HepG2 (cell line): ENCODE results near the gene DLEC1. TPM values are rescaled to one million over a fixed set of nuclear protein-coding genes. Genes with fewer than 3 reads are reported as not detected.
A peak's percentile ranks its signal among the peaks of the same experiment; 100 is the strongest.

Experiments
- ATAD3A ChIP-seq: sonication (generic); formaldehyde crosslinking; IDR thresholded peaks from 2 replicates; pipeline ENCODE4 v1.4.0; 2020; ENCODE audit warnings: missing genetic modification reagents
- CHCHD3 ChIP-seq: sonication (generic); formaldehyde crosslinking; IDR thresholded peaks from 2 replicates; pipeline ENCODE4 v1.8.0; 2022; ENCODE audit warnings: mild to moderate bottlenecking, missing genetic modification reagents, moderate library complexity
- GTF2F1 ChIP-seq: fragments of 150-350 bp; IDR thresholded peaks from 2 replicates; pipeline ENCODE4 v1.6.1; 2014; ENCODE audit warnings: low read length
- RFX5 ChIP-seq: IDR thresholded peaks from 2 replicates; pipeline ENCODE4 v1.6.1; 2011; ENCODE audit warnings: low read depth, low read length, improper control_type of control experiment
- ZBTB8A ChIP-seq: sonication (generic); formaldehyde crosslinking; IDR thresholded peaks from 2 replicates; pipeline ENCODE4 v1.4.0; 2020; ENCODE audit warnings: mild to moderate bottlenecking, low read depth, missing genetic modification reagents, borderline replicate concordance
- polyA plus RNA-seq, 8 experiments: library from polyadenylated mRNA; depleted of rRNA in 3 of 8; stranded (reverse) in 7 of 8; unstranded in 1 of 8; fragments of >200 nt; fragmentation: Illumina TruSeq in 4 of 8; extraction: Trizol in 4 of 8; gene quantifications; 2 replicates each; pipeline versions ENCODE4 v1.2.1 to v1.2.3, GENCODE V29; 2011 to 2016; ENCODE audit warnings: low read depth in 4 of 8, missing spikeins in 1 of 8, mixed read lengths in 1 of 8; ENCODE audit not compliant: insufficient read depth in 1 of 8
- total RNA-seq, 5 experiments: library from RNA; depleted of rRNA; stranded (reverse); fragments of >200 nt; fragmentation: Illumina TruSeq; extraction: Trizol; gene quantifications; 2 replicates each; pipeline ENCODE4 v1.2.3, GENCODE V29; 2016; ENCODE audit warnings: low read depth in 1 of 5
- TF ChIP-seq, protein P1 (sequence below): sonication (generic); formaldehyde crosslinking; IDR thresholded peaks from one replicate; pipeline ENCODE4 v1.5.1; 2020; ENCODE audit warnings: mild to moderate bottlenecking, missing genetic modification reagents; ENCODE audit errors: not compliant biosample characterization
- TF ChIP-seq, protein P2 (sequence below): sonication (generic); formaldehyde crosslinking; IDR thresholded peaks from 2 replicates; pipeline ENCODE4 v1.5.1; 2020; ENCODE audit warnings: mild to moderate bottlenecking, missing genetic modification reagents, borderline replicate concordance
- TF ChIP-seq, protein P3 (sequence below): IDR thresholded peaks from 2 replicates; pipeline ENCODE4 v1.6.1; 2012; ENCODE audit warnings: low read length, improper control_type of control experiment
- TF ChIP-seq, protein P4 (sequence below): IDR thresholded peaks from 2 replicates; pipeline ENCODE4 v1.6.1; 2016

The DLEC1 gene
- total and polyA plus RNA-seq, 2 of the 13 experiments (the other 11 are each of a cell fraction or from before 2014, with no cell fraction given) = 0.09 TPM; not detected in 1

DNA sequence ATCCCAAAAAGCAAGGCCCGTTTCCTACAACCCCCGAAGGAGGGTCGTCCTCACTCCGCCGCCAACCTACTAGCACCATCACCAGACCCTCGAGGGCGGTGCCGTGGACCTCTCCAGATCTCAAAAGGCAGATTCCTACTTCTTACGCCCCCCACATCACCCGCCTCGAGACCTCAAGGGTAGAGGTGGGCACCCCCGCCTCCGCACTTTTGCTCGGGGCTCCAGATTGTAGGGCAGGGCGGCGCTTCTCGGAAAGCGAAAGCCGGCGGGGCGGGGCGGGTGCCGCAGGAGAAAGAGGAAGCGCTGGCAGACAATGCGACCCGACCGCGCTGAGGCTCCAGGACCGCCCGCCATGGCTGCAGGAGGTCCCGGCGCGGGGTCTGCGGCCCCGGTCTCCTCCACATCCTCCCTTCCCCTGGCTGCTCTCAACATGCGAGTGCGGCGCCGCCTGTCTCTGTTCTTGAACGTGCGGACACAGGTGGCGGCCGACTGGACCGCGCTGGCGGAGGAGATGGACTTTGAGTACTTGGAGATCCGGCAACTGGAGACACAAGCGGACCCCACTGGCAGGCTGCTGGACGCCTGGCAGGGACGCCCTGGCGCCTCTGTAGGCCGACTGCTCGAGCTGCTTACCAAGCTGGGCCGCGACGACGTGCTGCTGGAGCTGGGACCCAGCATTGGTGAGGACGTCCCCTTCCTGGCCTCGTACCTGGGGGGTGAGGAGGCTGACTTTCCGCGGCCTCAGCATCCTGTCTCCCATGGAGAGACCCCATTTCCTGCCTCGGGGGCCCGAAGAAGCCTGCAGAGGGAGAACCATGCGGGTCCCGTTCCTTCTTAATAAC, 99.6 kb downstream of the DLEC1 start, which contains the start of gene MYD88 (continued):
- TF ChIP-seq, protein P1, sequence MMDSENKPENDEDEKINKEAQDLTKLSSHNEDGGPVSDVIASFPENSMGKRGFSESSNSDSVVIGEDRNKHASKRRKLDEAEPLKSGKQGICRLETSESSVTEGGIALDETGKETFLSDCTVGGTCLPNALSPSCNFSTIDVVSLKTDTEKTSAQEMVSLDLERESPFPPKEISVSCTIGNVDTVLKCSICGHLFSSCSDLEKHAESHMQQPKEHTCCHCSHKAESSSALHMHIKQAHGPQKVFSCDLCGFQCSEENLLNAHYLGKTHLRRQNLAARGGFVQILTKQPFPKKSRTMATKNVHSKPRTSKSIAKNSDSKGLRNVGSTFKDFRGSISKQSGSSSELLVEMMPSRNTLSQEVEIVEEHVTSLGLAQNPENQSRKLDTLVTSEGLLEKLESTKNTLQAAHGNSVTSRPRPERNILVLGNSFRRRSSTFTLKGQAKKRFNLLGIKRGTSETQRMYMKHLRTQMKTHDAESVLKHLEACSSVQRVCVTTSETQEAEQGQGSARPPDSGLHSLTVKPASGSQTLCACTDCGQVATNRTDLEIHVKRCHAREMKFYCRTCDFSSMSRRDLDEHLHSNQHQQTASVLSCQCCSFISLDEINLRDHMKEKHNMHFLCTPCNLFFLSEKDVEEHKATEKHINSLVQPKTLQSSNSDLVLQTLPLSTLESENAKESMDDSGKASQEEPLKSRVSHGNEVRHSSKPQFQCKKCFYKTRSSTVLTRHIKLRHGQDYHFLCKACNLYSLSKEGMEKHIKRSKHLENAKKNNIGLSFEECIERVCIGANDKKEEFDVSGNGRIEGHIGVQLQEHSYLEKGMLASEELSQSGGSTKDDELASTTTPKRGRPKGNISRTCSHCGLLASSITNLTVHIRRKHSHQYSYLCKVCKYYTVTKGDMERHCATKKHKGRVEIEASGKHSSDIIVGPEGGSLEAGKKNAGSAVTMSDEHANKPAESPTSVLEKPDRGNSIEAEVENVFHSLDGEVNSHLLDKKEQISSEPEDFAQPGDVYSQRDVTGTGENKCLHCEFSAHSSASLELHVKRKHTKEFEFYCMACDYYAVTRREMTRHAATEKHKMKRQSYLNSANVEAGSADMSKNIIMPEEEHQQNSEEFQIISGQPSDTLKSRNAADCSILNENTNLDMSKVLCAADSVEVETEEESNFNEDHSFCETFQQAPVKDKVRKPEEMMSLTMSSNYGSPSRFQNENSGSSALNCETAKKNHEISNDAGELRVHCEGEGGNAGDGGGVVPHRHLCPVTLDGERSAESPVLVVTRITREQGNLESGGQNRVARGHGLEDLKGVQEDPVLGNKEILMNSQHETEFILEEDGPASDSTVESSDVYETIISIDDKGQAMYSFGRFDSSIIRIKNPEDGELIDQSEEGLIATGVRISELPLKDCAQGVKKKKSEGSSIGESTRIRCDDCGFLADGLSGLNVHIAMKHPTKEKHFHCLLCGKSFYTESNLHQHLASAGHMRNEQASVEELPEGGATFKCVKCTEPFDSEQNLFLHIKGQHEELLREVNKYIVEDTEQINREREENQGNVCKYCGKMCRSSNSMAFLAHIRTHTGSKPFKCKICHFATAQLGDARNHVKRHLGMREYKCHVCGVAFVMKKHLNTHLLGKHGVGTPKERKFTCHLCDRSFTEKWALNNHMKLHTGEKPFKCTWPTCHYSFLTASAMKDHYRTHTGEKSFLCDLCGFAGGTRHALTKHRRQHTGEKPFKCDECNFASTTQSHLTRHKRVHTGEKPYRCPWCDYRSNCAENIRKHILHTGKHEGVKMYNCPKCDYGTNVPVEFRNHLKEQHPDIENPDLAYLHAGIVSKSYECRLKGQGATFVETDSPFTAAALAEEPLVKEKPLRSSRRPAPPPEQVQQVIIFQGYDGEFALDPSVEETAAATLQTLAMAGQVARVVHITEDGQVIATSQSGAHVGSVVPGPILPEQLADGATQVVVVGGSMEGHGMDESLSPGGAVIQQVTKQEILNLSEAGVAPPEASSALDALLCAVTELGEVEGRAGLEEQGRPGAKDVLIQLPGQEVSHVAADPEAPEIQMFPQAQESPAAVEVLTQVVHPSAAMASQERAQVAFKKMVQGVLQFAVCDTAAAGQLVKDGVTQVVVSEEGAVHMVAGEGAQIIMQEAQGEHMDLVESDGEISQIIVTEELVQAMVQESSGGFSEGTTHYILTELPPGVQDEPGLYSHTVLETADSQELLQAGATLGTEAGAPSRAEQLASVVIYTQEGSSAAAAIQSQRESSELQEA (CRISPR knock-in tag) = no peak
- TF ChIP-seq, protein P2, sequence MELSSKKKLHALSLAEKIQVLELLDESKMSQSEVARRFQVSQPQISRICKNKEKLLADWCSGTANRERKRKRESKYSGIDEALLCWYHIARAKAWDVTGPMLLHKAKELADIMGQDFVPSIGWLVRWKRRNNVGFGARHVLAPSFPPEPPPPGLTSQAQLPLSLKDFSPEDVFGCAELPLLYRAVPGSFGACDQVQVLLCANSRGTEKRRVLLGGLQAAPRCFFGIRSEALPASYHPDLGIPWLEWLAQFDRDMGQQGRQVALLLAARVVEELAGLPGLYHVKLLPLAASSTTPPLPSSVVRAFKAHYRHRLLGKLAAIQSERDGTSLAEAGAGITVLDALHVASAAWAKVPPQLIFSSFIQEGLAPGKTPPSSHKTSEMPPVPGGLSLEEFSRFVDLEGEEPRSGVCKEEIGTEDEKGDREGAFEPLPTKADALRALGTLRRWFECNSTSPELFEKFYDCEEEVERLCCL = no peak
- TF ChIP-seq, protein P3, sequence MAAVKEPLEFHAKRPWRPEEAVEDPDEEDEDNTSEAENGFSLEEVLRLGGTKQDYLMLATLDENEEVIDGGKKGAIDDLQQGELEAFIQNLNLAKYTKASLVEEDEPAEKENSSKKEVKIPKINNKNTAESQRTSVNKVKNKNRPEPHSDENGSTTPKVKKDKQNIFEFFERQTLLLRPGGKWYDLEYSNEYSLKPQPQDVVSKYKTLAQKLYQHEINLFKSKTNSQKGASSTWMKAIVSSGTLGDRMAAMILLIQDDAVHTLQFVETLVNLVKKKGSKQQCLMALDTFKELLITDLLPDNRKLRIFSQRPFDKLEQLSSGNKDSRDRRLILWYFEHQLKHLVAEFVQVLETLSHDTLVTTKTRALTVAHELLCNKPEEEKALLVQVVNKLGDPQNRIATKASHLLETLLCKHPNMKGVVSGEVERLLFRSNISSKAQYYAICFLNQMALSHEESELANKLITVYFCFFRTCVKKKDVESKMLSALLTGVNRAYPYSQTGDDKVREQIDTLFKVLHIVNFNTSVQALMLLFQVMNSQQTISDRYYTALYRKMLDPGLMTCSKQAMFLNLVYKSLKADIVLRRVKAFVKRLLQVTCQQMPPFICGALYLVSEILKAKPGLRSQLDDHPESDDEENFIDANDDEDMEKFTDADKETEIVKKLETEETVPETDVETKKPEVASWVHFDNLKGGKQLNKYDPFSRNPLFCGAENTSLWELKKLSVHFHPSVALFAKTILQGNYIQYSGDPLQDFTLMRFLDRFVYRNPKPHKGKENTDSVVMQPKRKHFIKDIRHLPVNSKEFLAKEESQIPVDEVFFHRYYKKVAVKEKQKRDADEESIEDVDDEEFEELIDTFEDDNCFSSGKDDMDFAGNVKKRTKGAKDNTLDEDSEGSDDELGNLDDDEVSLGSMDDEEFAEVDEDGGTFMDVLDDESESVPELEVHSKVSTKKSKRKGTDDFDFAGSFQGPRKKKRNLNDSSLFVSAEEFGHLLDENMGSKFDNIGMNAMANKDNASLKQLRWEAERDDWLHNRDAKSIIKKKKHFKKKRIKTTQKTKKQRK = no peak
- TF ChIP-seq RFX5 (0 out of 2 replicates have a peak, but pooled peaks have one; percentile 7), GTF2F1 (no peak), ZBTB8A (CRISPR knock-in tag) (no peak), ATAD3A (CRISPR knock-in tag) (no peak), CHCHD3 (CRISPR knock-in tag) (0 out of 2 replicates have a peak, but pooled peaks have one; percentile 34)
- TF ChIP-seq, protein P4, sequence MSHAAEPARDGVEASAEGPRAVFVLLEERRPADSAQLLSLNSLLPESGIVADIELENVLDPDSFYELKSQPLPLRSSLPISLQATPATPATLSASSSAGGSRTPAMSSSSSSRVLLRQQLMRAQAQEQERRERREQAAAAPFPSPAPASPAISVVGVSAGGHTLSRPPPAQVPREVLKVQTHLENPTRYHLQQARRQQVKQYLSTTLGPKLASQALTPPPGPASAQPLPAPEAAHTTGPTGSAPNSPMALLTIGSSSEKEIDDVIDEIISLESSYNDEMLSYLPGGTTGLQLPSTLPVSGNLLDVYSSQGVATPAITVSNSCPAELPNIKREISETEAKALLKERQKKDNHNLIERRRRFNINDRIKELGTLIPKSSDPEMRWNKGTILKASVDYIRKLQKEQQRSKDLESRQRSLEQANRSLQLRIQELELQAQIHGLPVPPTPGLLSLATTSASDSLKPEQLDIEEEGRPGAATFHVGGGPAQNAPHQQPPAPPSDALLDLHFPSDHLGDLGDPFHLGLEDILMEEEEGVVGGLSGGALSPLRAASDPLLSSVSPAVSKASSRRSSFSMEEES = no peak
